ENCODE measurements around the gene LPP. TPM values are rescaled to one million over a fixed set of nuclear protein-coding genes. Genes with fewer than 3 reads are reported as not detected.
A peak's percentile ranks its signal among the peaks of the same experiment; 100 is the strongest.

Gene LPP
- polyA plus RNA-seq, 4 donors: 17.0 to 31.8 (median 24.2) TPM

DNA sequence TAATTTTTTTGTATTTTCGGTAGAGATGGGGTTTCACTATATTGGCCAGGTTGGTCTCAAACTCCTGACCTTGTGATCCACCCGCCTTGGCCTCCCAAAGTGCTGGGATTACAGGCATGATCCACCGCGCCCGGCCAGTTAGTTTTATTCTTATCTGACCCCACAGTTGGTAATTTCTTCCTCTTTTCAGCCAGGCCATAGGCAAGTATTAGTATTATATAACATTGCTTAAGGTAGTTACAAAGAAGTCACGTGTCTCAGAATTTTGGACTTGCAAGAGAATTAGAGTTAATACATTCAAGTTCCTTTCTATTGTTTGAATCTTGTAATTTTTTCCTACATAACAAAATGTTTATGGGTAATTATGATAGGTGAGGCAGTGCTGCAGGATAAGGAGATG is 334.8 kb downstream of the LPP start:
- no peak for DNase-seq (ENCODE audit: low read depth in 4 of 4, low spot score in 2 of 4)

DNA sequence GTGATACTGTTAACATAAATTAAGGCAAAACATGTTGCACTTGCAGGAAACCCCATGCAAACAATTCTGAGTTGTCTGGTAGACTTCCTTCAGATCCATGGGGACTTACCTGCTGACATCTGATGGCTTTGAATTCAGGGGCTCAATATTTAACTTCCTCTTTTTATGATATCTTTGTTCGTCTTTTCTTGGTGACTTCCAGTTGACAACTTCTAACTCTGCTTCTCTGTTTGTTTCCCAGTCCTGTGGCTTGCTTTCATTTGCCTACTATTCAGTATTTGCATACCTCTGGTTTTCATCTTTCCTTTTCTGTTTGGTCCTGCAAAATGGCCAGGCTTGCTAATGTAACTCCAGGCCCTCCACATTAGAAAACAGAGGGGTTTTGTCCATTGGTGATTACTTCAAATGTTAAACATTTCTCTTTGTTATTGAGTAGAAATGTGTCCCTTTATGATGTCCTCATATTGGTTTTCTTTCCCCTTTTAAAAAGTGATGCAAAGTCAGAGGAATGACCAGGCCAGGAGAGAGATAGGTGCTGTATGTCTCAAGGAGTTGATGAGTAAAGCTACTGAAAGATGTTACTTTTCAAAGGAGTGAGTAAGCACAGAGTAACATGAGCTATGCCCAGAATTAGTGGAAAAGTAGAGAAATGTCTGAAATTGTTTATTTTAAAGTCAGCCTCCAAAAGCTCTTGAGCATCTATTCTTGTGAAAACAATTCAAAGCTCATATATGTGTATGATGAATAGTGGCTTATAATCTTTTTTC is 335.9 kb downstream of the LPP start:
- DNase-seq (ENCODE audit: low read depth in 4 of 4, low spot score in 2 of 4): no peak

DNA sequence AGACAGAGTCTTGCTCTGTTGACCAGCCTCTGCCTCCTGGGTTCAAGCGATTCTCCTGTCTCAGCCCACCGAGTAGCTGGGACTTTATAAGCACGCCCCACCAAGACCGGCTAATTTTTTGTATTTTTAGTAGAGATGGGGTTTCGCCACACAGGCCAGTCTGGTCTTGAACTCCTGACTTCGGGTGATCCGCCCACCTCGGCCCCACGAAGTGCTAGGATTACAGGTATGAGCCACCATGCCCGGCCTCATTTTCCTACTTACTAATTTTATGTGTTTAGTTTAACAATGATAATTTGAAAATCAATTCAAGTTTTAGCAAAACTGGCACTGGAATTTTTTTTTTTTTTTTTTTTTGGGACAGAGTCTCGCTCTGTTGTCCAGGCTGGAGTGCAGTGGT is 336.5 kb downstream of the LPP start:
- no peak for DNase-seq (ENCODE audit: low read depth in 4 of 4, low spot score in 2 of 4)

DNA sequence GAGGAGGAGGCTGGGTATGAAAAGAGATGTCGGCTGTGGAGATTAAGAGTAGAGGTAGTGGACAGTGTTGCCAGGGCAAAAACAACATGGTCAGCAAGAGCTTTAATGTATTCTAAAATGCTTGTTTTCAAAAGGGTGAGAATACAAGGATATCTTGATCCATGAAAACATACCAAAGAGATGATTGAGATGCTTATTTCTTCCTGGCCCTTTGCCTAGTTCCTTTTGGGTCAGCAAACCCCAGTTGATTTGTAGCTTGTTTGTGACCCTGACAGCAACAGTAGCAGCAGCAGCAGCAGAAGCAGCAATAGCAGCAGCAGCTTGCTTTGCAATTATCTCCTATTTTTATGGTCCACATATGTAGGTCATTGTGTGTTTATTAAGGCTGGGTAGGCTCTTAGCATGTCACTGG is 337.3 kb downstream of the LPP start:
- DNase-seq (ENCODE audit: low read depth in 4 of 4, low spot score in 2 of 4): no peak

GRCh38 chr3:188496390-188496789 is 342.4 kb downstream of the LPP start:
- DNase-seq (ENCODE audit: low read depth in 4 of 4, low spot score in 2 of 4): no peak

GRCh38 chr3:188497021-188497420 is 343.1 kb downstream of the LPP start:
- no peak for DNase-seq (ENCODE audit: low read depth in 4 of 4, low spot score in 2 of 4)

- DNase-seq (ENCODE audit: low read depth in 4 of 4, low spot score in 2 of 4): no peak
Measured at GRCh38 chr3:188503647-188504046, 349.7 kb downstream of the LPP start.

GRCh38 chr3:188505151-188505550 is 351.2 kb downstream of the LPP start:
- DNase-seq (ENCODE audit: low read depth in 4 of 4, low spot score in 2 of 4): no peak

DNA sequence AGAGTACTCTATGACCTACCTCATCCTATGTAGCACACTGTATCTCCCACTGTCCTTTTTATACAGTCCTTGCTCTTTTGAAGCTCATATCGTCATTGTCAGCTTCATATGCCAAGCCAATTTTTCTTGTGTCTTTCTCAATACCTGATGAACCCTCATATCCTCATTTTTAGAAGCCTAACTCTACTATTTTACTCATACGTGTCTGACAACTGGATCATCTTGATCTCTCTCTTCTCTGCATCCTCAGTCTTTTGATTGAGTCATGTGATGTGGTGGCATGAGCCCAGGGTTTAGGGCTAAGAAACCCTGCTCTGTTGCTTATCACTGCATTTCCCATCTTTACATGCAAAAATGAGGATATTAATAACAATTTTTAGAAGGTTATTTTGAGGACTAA is 352.0 kb downstream of the LPP start:
- DNase-seq (ENCODE audit: low read depth in 4 of 4, low spot score in 2 of 4): no peak

DNA sequence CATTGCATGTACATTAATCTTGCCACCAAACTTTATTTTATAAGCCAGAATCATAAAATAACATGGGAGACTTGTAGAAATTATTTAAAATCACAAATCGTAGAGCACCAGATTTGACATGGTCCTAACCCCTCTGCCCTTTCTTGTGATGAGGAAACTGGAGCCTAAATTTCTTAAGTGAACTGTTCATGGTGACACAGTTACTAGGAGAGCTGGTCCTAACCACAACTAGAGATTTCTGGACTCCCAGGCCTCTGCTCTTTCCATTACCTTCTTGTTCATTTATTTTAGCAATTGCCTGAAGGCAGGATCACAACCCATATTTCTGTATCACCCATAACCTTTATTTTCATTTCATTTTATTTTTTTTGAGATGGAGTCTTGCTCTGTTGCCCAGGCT is 352.5 kb downstream of the LPP start:
- DNase-seq (ENCODE audit: low read depth in 4 of 4, low spot score in 2 of 4): no peak

DNA sequence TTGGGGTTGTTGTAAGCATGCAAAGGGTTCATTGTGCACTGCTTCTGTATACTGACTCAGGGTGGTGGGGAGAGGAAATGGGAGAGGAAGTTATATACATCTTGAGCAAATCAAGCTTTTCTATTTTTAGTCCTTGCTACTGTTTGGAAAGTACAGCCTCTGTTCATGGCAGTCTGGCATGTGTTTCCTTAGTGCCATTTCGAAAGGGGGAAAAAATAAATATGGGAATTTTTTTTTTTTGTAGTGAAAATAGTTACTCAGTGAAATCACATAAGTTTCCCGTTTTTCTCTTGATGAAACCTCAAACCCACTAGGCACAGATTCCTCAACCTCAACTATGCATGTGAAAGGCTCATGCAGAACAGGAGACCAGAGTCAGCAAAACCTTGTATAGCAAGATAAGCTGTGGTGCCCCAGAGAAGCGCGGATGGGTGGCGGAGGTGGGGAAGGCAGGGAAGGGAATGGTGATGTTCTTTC is 353.3 kb downstream of the LPP start:
- no peak for DNase-seq (ENCODE audit: low read depth in 4 of 4, low spot score in 2 of 4)

- DNase-seq (ENCODE audit: low read depth in 4 of 4, low spot score in 2 of 4): no peak
Measured at GRCh38 chr3:188508454-188508853, 354.5 kb downstream of the LPP start.

GRCh38 chr3:188509316-188509715 is 355.4 kb downstream of the LPP start:
- no peak for DNase-seq (ENCODE audit: low read depth in 4 of 4, low spot score in 2 of 4)

- DNase-seq (ENCODE audit: low read depth in 4 of 4, low spot score in 2 of 4): no peak
Measured at GRCh38 chr3:188510366-188510765, 356.4 kb downstream of the LPP start.

DNA sequence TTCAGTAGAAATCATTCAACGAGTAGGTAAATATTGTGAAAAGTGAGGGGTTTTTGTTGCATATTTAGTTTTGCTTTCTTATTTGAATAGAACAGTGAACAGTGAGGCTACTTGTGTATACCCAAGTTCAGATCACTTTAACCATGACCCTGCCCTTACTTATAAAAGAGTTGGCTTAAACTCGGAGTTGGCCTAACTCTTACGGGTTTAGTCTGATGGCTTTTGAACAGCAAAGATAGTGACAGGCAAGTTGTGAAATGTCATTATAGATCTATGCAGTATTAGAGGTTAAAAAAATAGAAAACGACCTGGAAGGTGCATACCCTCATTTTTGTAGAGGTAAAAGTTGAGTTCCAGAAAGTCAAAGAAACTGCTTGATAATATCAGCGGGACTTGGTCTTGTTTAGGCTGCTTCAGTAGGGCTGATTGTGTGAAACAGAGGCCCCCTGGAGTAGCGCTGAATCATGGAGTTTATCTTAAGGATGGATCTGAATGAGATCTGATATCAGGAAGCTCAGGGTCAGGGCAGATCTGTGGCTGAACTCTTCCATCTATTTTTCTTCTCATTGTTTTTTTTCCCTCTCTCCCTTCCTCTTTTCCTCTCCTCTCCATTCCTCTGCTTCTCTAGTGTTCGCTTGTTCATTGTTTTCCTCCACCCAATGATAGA is 359.8 kb downstream of the LPP start:
- DNase-seq (ENCODE audit: low read depth in 4 of 4, low spot score in 2 of 4): no peak

DNA sequence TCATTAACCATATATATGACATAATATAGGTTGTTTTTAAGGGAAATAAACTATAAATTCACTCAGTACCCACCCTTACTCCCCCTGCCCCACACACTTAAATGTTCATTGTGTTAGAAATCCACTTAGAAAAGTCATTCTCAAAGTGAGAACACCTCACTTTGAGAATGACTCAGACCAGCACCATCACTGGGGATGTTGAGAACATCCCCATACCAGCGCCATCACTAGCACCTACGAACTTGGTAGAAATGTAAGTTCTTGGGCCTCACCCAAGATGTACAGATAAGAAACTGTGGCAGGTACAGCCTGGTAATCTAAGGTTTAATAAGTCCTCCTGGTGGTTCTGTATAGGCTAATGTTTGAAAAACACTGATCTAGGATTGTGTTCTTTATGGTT is 362.6 kb downstream of the LPP start:
- no peak for DNase-seq (ENCODE audit: low read depth in 4 of 4, low spot score in 2 of 4)

DNA sequence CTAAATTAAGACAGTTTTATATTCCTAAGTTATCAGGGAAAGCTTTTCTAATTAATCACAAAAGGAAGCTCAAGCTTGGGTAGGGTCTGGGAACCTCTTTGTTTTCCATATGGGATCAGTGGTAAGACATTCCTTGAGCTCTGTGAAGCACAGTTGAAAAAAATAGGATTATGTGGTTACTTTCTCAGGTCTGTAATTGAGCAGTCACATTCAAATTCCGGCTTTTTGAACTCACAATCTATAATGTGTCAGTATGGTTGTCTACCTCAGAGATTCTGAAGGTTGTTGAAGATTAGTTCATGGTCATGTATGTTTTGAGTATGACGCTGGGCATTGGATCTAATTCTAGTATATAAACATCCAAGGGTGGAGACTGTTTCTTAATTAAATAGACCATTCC is 364.5 kb downstream of the LPP start:
- no peak for DNase-seq (ENCODE audit: low read depth in 4 of 4, low spot score in 2 of 4)

- DNase-seq (ENCODE audit: low read depth in 4 of 4, low spot score in 2 of 4): no peak
Measured at GRCh38 chr3:188518835-188519452, 365.0 kb downstream of the LPP start.

DNA sequence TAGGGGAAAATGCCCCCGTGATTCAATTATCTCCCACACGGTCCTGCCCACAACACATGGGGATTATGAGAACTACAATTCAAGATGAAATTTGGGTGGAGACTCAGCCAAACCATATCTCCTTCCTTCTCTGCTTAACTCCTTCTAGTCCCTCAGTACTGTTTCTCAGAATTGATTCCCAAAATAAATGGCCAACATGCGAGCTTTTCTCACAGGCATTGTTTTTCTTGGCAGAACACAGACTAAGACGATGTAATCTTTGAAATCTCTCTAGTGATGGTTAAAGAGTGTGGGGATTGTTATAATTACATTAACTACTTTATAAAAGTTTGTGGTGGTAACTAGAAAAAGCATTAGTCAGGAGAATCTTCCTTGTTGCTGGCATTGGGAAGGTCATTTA is 366.5 kb downstream of the LPP start:
- DNase-seq (ENCODE audit: low read depth in 4 of 4, low spot score in 2 of 4): no peak

DNA sequence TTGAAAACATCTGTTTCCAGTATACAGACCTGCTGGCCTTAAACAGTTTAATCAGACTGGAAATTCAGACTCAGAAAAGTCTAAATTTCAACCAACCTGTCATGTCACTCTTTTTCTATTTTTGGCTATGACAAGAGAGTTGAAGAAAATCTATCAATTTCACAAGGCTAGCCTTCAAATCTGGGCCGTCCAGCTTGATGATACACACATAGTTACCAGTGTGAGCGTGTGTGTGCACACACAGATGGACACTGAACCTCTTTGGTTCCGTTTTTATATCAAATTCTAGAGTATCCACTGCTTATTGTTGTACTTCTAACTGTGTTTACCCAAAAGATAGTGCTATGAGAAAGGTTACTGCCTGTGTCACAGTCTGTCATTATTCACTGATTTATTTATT is 368.2 kb downstream of the LPP start:
- no peak for DNase-seq (ENCODE audit: low read depth in 4 of 4, low spot score in 2 of 4)

DNA sequence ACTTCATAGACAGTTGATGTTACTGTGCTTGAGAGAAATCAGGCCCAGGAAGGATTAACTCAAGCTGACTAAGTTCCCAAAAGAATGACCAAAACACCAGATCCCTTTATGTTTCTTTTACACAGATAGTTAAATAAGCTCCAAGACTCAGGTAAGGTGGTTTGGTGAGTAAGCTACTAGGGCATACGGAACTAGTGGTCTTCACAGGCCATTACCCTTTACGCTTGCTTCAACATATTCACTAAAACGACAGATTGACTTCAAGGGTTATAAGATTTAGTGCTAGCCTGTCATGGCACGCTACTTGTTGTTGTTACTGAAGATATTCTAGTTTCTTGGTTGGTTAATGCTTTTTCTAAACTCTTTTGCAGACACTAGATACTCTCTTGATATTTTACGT is 369.3 kb downstream of the LPP start:
- DNase-seq (ENCODE audit: low read depth in 4 of 4, low spot score in 2 of 4): peak in 2 of 4 donors; percentile 4 to 23

GRCh38 chr3:188524052-188524451 is 370.1 kb downstream of the LPP start:
- DNase-seq (ENCODE audit: low read depth in 4 of 4, low spot score in 2 of 4): no peak
